Ovary (tissue), 9 donors: Measurements from ENCODE around the gene CREG1. TPM values are rescaled to one million over a fixed set of nuclear protein-coding genes. Genes with fewer than 3 reads are reported as not detected.

Source experiments
- DNase-seq, 5 donors: peaks; one replicate each; pipeline ENCODE4 v3.0.0-alpha.2; 2019 to 2020
- H3K27ac ChIP-seq, 2 donors: fragments of 200-600 bp; one replicate each; pipeline versions ENCODE4 v1.5.1 to v1.8.0; 2019 to 2022
- H3K27me3 ChIP-seq: fragments of 200-600 bp; one replicate; pipeline ENCODE4 v1.8.0; 2022
- H3K36me3 ChIP-seq: fragments of 200-600 bp; sonication (generic); one replicate; pipeline ENCODE4 v1.5.1; 2019
- H3K4me1 ChIP-seq: one replicate; pipeline ENCODE4 v1.8.1; 2013; ENCODE audit warnings: mild to moderate bottlenecking, moderate library complexity; ENCODE audit not compliant: insufficient read depth
- H3K4me3 ChIP-seq: fragments of 200-600 bp; sonication (generic); one replicate; pipeline ENCODE4 v1.5.1; 2017
- H3K9me3 ChIP-seq, 2 donors: fragments of 200-600 bp in 1 of 2; sonication (generic) in 1 of 2; one replicate each; pipeline versions ENCODE4 v1.5.1 to v1.8.1; 2013 to 2019; ENCODE audit warnings: mild to moderate bottlenecking in 1 of 2, moderate library complexity in 1 of 2
- EP300 ChIP-seq: sonication (generic); formaldehyde crosslinking; IDR thresholded peaks from one replicate; pipeline ENCODE4 v1.6.1; 2017; ENCODE audit warnings: antibody characterized with exemption
- POLR2A ChIP-seq: fragments of 450-650 bp; IDR thresholded peaks from one replicate; pipeline ENCODE4 v1.6.1; 2017; ENCODE audit warnings: antibody characterized with exemption, mild to moderate bottlenecking, moderate library complexity
- WGBS, 3 donors: extraction: QIAGEN DNeasy Blood & Tissue Kit in 1 of 3; methylation state at CpG; one replicate each; pipeline versions ENCODE4 v1.1.5 to v1.1.7; 2013 to 2017; 5-methylcytosine and 5-hydroxymethylcytosine counted together
- intact Hi-C, 4 donors: fragments of 100-400 bp; cut with DNase I; formaldehyde crosslinking; loops; one replicate each; pipeline versions ENCODE4 v1.11.0 to v1.15.1; 2022 to 2023
- polyA plus RNA-seq, 2 donors: library from polyadenylated mRNA; stranded (reverse); fragments of 200-250 nt in 1 of 2; fragments of 350-450 nt in 1 of 2; fragmentation: Illumina TruSeq in 1 of 2; extraction: RNeasy Lipid Tissue Mini Kit (QIAGEN cat#74804) in 1 of 2; gene quantifications; one replicate each; pipeline ENCODE4 v1.2.3, GENCODE V29; 2013 to 2014
- total RNA-seq, 7 donors: library from RNA; depleted of rRNA in 2 of 7; stranded (reverse); fragments of >200 nt in 2 of 7; fragmentation: NEBNext Ultra II Directional in 3 of 7; extraction: Animal tissue kit (Norgen Biotek cat#: 25700) in 3 of 7; gene quantifications; one replicate each; pipeline versions ENCODE4 v1.1.0 to v1.2.4, GENCODE V29; 2016 to 2023
- TF ChIP-seq, protein P1 (sequence below), 3 donors: fragments of 450-650 bp in 2 of 3; fragments of 200-600 bp in 1 of 3; IDR thresholded peaks; one replicate each; pipeline versions ENCODE4 v1.5.1 to v1.8.0; 2016 to 2022; ENCODE audit warnings: antibody characterized with exemption in 3 of 3, mild to moderate bottlenecking in 1 of 3
- donor health status: DM: no; HTN: no; CAD: no; lungs with moderate emphysema.
- donor health status: DM: no; HTN: no; CAD: no.
- donor health status: Bipolar disorder and iron deficiency.
- donor health status: DM: yes; HTN: yes; CAD: no.
- donor health status: DM: no; HTN: no; CAD: no.
- donor health status: DM: yes; HTN: yes; CAD: no.

Gene CREG1
- total and polyA plus RNA-seq, 9 donors = 82.2 to 203 (median 96.8) TPM

DNA sequence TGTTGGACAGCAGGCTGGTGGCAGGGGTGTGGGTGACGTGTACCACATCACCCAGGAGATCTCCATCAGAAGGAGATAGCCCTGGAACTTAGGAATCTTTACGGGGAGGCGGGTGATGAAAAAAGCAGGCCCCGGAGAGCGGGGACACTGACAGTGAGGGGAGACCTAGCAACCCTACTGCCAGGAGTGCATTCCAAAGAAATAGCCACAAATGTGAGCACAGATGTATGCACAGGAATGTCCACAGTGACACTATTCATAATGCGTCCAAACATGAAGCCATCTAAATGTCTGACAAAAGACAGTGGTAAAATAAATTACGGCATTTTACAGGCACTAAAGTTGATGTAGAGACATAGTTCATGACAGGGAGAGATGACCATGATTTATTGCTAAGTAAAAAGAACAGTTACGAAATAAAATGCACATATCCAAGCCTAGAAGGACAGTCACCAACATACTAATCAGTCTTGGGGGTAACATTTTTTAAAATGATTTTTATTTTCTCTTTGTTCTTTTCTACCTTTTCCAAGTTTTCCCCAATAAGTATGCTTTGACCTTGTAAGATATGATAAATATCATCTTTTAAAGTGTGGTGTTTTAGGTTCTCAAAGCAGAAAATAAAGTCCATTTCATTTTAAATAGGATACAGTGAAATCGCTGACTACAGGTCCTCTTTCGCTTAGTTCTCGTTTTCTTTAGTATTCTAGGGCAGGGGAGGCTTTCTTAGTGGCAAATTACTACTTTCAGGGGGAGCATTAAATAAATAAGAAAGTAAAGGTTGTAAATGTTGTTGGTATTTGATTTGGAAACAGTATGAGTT is 56.6 kb downstream of the CREG1 start:
- Histone ChIP-seq H3K27ac (no peak overlapping the region), H3K27me3 (no peaks in the 10 kb centered on the region), H3K4me3 (no peak overlapping the region), H3K36me3 (no peaks in the 10 kb centered on the region), H3K9me3 (no peaks in the 10 kb centered on the region), H3K4me1 (no peaks in the 10 kb centered on the region)
- WGBS, 3 donors = 82 to 86% (median 85%) methylated on average over 11 of the region's 11 CpGs
- TF ChIP-seq POLR2A = no peak
- TF ChIP-seq EP300 = no peak
- TF ChIP-seq, protein P1, sequence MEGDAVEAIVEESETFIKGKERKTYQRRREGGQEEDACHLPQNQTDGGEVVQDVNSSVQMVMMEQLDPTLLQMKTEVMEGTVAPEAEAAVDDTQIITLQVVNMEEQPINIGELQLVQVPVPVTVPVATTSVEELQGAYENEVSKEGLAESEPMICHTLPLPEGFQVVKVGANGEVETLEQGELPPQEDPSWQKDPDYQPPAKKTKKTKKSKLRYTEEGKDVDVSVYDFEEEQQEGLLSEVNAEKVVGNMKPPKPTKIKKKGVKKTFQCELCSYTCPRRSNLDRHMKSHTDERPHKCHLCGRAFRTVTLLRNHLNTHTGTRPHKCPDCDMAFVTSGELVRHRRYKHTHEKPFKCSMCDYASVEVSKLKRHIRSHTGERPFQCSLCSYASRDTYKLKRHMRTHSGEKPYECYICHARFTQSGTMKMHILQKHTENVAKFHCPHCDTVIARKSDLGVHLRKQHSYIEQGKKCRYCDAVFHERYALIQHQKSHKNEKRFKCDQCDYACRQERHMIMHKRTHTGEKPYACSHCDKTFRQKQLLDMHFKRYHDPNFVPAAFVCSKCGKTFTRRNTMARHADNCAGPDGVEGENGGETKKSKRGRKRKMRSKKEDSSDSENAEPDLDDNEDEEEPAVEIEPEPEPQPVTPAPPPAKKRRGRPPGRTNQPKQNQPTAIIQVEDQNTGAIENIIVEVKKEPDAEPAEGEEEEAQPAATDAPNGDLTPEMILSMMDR (IDR thresholded peaks at IDR 0.05) = no peak
- intact Hi-C loops = no loop called here
- no peak for DNase-seq

DNA sequence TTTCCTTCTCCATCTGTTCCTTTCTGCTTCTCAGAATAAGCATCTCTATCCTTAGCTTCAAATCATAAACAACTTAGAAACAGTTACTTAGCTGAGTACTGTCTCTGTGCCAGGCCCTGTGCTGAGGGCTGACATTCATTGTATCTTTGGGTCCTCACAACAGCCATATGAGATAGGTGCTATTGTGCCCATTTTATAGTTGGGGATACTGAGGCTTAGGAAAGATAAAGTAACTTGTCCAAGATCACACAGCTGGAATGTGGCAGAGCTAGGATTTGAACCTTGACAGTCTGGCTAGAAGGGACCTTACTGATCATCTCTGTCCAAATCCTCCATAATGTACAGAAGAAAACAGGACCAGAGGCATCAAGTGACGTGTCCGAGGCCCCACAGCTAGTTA is 60.2 kb downstream of the CREG1 start:
- intact Hi-C loops = loop anchor here in 1 of 4 donors (2.0 kb wide), 1 partner anchor 19 kb away; no protein-coding TSS in a partner anchor
- 89 to 98% (median 91%) methylated on average over 2 of the region's 2 CpGs for WGBS, 3 donors
- TF ChIP-seq, protein P1 (IDR thresholded peaks at IDR 0.05) = no peak
- no peak for TF ChIP-seq POLR2A
- no peak for TF ChIP-seq EP300

DNA sequence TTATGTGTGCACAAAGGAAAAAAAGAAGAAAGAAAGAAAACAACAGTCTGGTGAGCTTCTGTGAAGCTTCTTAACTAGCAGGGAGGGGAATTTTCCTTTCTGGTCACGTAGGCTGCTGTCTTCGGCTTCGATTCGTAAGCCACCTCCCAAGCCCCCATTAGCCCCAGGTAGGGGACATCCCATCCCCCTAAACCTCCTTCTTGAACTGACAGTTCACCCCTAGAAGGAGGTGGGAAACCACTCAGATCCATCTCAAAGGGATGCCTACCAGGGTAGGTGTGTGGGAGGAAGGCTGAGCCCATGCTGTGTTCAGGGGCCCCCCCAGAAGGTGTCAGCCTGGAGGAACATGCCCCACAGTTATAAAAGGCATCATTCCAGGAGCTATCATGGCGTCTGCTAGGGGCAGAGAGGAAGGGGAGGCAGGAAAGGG is 61.1 kb downstream of the CREG1 start:
- no peak for TF ChIP-seq POLR2A
- TF ChIP-seq EP300 = no peak
- TF ChIP-seq, protein P1 (IDR thresholded peaks at IDR 0.05) = no peak
- H3K4me3 ChIP-seq = no peak overlapping the region
- H3K36me3 ChIP-seq = no peaks in the 10 kb centered on the region
- intact Hi-C loops = loop anchor here in 1 of 4 donors (2.0 kb wide), 1 partner anchor 18 kb away; no protein-coding TSS in a partner anchor
- WGBS, 3 donors = 37 to 60% (median 53%) methylated on average over 5 of the region's 5 CpGs
- no peak overlapping the region for H3K27ac ChIP-seq
- DNase-seq = no peak
- H3K4me1 ChIP-seq = no peaks in the 10 kb centered on the region
- H3K9me3 ChIP-seq = no peaks in the 10 kb centered on the region
- no peaks in the 10 kb centered on the region for H3K27me3 ChIP-seq

More for the DNA sequence above, 60.2 kb downstream of the CREG1 start:
- no peak overlapping the region for H3K27ac ChIP-seq
- no peaks in the 10 kb centered on the region for H3K27me3 ChIP-seq
- H3K9me3 ChIP-seq = no peaks in the 10 kb centered on the region
- no peak overlapping the region for H3K4me3 ChIP-seq
- H3K4me1 ChIP-seq = no peaks in the 10 kb centered on the region
- H3K36me3 ChIP-seq = no peaks in the 10 kb centered on the region
- DNase-seq = no peak

- Histone ChIP-seq H3K27ac (no peak overlapping the region), H3K9me3 (no peaks in the 10 kb centered on the region), H3K4me3 (no peak overlapping the region), H3K36me3 (no peaks in the 10 kb centered on the region), H3K27me3 (no peaks in the 10 kb centered on the region), H3K4me1 (no peaks in the 10 kb centered on the region)
- WGBS, 3 donors = 68% methylated on average over 12 of the region's 12 CpGs
- intact Hi-C loops = loop anchor here in 1 of 4 donors (2.0 kb wide), 1 partner anchor 17 kb away; no protein-coding TSS in a partner anchor
- DNase-seq = no peak
- TF ChIP-seq, protein P1 (IDR thresholded peaks at IDR 0.05) = no peak
- TF ChIP-seq EP300 (no peak), POLR2A (no peak)
Observed at GRCh38 chr1:167491586-167492461, 61.7 kb downstream of the CREG1 start.
